CD1c-positive myeloid dendritic cell (primary cell): ENCODE data around the gene MXRA8.

Source experiments
- DNase-seq: peaks from one replicate; pipeline ENCODE4 v3.0.0-alpha.2; 2016; ENCODE audit errors: extremely low spot score

MXRA8 gene

GRCh38 chr1:1349256-1350012, 8.9 kb downstream of the MXRA8 start, which contains the start of gene DVL1:
Gene DVL1 (minus strand): TSS chr1:1349418. CDS start chr1:1349065, 353 bp downstream.
- DNase-seq: peak; percentile 86

GRCh38 chr1:1348420-1349255, 9.7 kb downstream of the MXRA8 start:
- no peak for DNase-seq

GRCh38 chr1:1347663-1348419, 10.5 kb downstream of the MXRA8 start:
- no peak for DNase-seq

GRCh38 chr1:1347026-1347595, 11.2 kb downstream of the MXRA8 start:
- no peak for DNase-seq

DNA sequence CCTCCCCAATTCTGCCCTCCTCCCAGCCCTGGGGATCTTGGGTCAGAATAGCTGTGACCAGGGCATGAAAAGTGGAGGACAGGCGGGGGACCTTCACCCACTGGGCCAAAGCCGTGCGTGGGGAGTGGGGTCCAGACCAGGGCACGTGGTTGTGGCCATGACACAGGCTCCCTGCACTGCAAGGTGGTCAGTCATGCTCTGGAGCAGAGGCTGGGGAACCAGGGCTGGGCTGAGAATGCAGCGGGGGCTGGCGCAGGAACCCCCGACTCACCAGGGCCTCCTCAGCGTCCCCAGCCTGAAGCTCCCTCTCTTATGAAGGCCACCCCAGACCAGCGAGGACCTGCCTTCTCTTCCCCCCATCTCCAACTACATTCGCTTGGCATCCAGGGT, 11.9 kb downstream of the MXRA8 start:
- no peak for DNase-seq

DNA sequence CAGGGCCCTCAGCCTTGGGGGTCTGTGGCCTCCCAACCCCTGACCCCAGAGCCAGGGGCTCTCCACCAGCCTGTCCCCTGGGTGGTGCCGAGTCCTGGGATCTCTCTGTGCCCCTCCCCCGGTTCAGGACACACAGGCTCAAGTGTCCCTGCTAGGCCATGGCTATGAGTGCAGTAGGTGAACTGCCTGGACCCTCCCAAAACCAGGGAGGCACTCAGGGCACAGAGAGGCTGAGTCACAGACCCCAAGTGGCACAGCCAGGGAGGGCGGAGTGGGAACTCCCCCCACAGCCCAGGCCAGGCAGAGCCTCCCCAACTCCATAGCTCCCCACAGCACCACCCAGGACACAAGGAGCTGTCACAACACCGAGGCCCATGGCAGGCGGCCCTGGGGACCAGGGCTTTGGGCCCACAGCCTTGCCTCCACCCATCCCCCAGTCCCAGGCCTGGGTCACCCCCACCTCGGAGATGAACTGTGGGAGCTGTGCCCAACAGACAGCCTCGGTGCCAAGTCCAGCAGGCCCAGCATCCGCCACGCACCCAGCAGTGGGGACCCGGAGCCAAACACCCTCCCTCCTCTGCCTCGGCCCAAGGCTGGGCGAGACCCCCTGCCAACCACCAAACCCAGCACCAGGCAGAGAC, 12.4 kb downstream of the MXRA8 start:
- DNase-seq: no peak

DNA sequence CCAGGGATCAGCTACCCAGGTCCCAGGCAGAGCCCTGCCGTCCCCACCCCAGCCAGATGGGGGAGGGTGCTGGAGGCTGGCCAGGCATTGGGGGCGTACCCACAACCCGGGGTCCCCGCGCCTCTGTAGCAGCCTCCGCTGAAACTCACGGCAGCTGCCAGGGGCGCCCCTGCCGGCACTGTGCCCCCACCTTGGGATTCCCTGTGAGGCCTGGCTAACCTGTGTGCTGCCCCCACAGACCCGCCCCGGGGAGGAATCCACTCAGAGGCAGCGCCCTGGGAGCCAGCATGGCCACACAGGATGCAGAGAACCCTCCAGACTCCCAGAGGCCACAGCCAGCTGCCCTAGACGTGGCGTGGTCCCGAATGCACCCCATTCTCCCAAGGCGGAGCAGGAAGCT, 13.0 kb downstream of the MXRA8 start:
- DNase-seq: no peak

DNA sequence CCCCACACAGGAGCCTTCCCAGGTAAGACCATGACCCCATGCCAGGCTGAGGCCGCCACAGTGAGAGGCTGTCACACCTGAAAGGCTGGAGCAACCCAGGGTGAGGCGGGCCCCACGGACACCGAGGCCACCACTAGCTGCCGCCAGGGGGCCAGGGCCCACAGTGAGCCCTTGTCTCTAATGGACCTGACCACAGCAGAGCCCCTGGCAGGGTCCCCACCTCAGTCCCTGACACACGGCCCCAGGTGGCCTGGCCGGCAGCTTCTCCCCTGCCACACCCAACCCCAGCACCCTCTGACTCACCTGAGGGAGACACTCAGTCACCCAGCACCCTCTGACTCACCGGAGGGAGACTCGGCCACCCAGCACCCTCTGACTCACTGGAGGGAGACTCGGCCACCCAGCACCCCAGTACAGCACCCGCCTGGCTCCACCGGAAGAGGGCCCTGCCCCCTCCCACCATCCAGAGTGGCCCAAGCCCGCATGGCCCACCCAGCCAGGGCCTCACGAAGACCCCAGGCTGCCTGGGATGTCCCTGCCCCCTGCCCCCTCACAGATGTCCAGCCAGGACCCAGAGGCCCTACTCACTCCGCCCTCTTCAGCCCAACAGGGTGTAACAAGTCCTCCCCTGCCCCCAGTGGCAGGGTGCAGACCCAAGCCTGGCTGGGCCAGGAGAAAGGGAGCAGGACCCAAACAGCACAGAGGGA, 13.5 kb downstream of the MXRA8 start:
- no peak for DNase-seq

- no peak for DNase-seq
These were observed 14.4 kb downstream of the MXRA8 start for GRCh38 chr1:1343811-1344421.

GRCh38 chr1:1342584-1343115, 15.7 kb downstream of the MXRA8 start:
- no peak for DNase-seq

DNA sequence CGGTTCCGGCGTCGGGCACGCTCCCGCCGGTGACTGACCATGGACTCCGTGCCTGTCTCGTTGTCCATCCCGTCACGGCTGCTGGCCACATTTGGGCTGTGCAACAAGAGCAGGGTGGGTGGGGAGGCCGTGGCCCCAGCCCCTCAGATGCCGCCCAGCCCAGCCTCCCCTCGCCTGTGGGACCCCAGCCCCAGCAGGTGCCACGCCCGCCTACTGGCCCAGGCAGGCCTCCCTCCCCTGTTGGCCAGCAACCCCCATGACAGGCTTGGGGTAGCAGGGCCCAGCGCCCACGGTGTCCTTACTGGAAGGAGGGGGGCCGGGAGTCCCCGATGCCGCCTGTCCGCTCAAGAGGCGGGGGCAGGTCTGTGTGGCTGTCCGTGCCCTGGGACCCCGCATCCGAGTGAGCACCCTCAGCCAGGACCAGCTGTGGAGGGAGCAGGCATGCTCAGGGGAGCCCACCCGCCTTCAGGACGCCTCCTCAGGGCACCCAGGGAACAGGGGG, 16.2 kb downstream of the MXRA8 start:
- no peak for DNase-seq

- DNase-seq: no peak
These were observed 16.8 kb downstream of the MXRA8 start for GRCh38 chr1:1341549-1342021.

DNA sequence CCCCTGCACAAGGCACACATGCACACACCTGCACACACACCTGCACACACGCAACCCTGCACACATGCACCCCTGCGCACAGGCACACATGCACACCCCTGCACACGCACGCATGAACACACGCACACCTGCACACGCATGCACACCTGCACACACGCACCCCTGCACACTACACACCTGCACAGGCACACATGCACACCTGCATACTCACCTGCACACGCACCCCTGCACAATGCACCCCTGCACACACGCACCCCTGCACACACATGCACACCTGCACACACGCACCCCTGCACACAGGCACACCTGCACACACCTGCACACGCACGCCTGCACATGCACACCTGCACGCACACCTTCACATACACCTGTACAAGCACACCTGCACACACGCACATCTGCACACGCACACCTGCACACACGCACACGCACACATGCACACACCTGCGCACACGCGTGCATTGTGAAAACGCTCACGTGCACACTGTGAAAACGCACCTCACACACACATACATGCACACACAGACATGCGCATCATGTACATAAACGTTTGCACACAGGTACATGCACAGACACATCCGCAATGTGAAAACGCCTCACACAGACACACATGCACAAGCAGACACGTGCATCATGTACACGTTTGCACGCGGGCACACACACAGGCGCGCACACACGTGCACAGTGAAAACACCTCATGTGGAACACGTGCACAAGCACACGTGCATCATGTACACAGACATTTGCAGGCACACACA, 17.4 kb downstream of the MXRA8 start:
- DNase-seq: no peak

DNA sequence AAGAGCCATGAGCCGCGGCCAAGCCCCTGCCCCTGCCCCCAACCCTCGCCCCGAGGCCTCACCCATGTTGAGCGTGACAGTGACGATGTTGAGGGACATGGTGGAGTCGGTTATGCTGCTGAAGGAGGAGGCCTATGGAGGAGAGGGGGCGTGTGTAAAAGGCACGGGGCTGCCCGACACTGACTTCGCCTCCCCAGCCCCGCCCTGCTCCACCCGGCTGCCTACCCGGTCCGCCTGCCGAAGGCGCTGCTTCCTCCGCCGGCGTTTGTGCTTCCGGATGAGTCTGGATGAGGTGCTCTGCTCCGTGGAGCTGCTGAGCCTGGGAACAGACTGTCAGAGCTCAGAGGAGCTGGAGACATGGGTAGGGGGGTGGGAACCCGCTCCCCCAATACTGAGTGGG, 18.2 kb downstream of the MXRA8 start:
- no peak for DNase-seq

GRCh38 chr1:1338278-1338677, 20.1 kb downstream of the MXRA8 start:
- no peak for DNase-seq

DNA sequence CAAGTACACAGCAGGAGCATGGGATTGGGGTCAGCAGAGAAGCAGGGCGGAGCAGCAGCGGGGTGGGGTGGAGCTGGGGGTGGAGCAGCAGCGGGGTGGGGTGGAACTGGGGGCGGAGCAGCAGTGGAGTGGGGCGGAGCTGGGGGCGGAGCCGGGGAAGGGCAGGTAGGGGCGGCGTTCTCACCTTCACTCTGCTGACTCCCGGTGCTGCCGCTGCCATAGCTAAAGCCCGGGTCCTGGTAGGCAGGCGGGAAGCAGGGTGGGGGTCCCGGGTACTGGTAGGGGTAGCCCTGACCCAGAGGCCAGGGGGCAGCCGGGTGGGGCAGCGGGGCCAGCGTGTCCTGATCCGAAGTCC, 20.6 kb downstream of the MXRA8 start:
- no peak for DNase-seq

- no peak for DNase-seq
These were observed 21.2 kb downstream of the MXRA8 start for GRCh38 chr1:1336931-1337792.

DNA sequence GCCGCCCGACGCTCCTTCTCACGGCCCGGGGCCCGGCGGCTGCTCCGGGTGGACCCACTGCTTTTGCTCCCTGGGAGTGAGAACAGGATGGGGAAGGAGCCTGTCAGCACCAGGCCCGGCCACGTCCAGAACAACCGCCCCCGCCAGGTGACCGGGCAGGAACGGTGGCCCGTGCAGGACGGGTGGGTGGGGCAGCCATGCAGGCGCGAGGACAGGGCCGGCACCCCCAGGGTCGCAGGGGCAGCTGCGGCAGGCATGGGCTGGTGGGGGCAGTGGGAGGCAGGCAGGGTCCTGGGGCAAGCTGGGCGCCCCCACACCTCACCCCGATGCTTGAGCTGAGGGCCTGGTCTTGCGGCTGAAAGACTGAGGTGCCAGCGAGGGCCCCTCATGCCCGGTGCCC, 21.9 kb downstream of the MXRA8 start:
- no peak for DNase-seq
